Activated T-cell treated with anti-CD3 and anti-CD28 coated beads, Interleukin-2, amount 50 U/mL, for 72 hours (primary cell): ENCODE results near the gene ATOX1. TPM values are rescaled to one million over a fixed set of nuclear protein-coding genes. Genes with fewer than 3 reads are reported as not detected.

ENCODE experiments used
- ATAC-seq, 2 donors: fragments of 150-1000 bp; cut with Tn5 transposase; replicated peaks in 1 of 2; 2 replicates each; pipeline ENCODE4 v1.10.0; 2021; ENCODE audit warnings: moderate library complexity in 2 of 2, mild to moderate bottlenecking in 1 of 2
- DNase-seq, 2 donors: peaks; one replicate each; pipeline ENCODE4 v3.0.0; 2021 to 2022; ENCODE audit warnings: mixed read lengths in 1 of 2
- H3K27ac Mint-ChIP-seq: one replicate; pipeline ENCODE4 v1.8.0; 2022; ENCODE audit warnings: mild to moderate bottlenecking, moderate library complexity, mixed read lengths
- H3K27me3 Mint-ChIP-seq: one replicate; pipeline ENCODE4 v1.8.0; 2022; ENCODE audit warnings: low read depth, mixed read lengths
- H3K36me3 Mint-ChIP-seq, 2 donors: one replicate each; pipeline ENCODE4 v1.8.0; 2022; ENCODE audit warnings: mixed read lengths in 2 of 2, mild to moderate bottlenecking in 1 of 2; ENCODE audit not compliant: insufficient read depth in 2 of 2
- H3K4me1 Mint-ChIP-seq: one replicate; pipeline ENCODE4 v1.8.0; 2022; ENCODE audit warnings: low read depth, mixed read lengths
- H3K4me3 Mint-ChIP-seq, 2 donors: one replicate each; pipeline ENCODE4 v1.8.0; 2022; ENCODE audit warnings: mild to moderate bottlenecking in 2 of 2, mixed read lengths in 2 of 2, moderate library complexity in 2 of 2
- H3K9me3 Mint-ChIP-seq, 2 donors: one replicate each; pipeline ENCODE4 v1.8.0; 2022; ENCODE audit warnings: mixed read lengths in 2 of 2
- total RNA-seq, 2 donors: library from RNA; stranded (reverse); gene quantifications; one replicate each; pipeline ENCODE4 v1.2.3, GENCODE V29; 2022

The ATOX1 gene
- total RNA-seq, 2 donors from 2014 or later, result 56.1 to 68.0 TPM

- H3K4me3 Mint-ChIP-seq, result peak overlapping the region; percentile 70 to 93
Measured at GRCh38 chr5:151755383-151755782, 3.0 kb downstream of the ATOX1 start.

GRCh38 chr5:151751593-151751992 lies 6.8 kb downstream of the ATOX1 start:
- ATAC-seq (no peak), DNase-seq (no peak)
- H3K4me1 Mint-ChIP-seq, result peaks cover 61% of the 10 kb centered on the region
- no peaks in the 10 kb centered on the region for H3K9me3 Mint-ChIP-seq
- H3K27me3 Mint-ChIP-seq, result no peaks in the 10 kb centered on the region
- H3K36me3 Mint-ChIP-seq, result peaks cover 0 to 6% of the 10 kb centered on the region in 2 donors
- no peak overlapping the region for H3K4me3 Mint-ChIP-seq
- peak overlapping the region; percentile 27 for H3K27ac Mint-ChIP-seq

More at GRCh38 chr5:151755383-151755782, 3.0 kb downstream of the ATOX1 start:
- no peaks in the 10 kb centered on the region for H3K9me3 Mint-ChIP-seq
- no peak for ATAC-seq
- H3K27ac Mint-ChIP-seq, result peak overlapping the region; percentile 63
- H3K4me1 Mint-ChIP-seq, result peaks cover 63% of the 10 kb centered on the region
- peaks cover 0 to 6% of the 10 kb centered on the region in 2 donors for H3K36me3 Mint-ChIP-seq
- DNase-seq, result no peak
- H3K27me3 Mint-ChIP-seq, result no peaks in the 10 kb centered on the region

GRCh38 chr5:151751091-151751490 lies 7.3 kb downstream of the ATOX1 start:
- ATAC-seq, result peak; percentile 19 to 36
- DNase-seq, result no peak
- H3K27me3 Mint-ChIP-seq, result no peaks in the 10 kb centered on the region

GRCh38 chr5:151750121-151750520 lies 8.3 kb downstream of the ATOX1 start:
- DNase-seq (no peak), ATAC-seq (no peak)
- Mint-ChIP-seq H3K27me3 (no peaks in the 10 kb centered on the region), H3K9me3 (no peaks in the 10 kb centered on the region), H3K36me3 (peaks cover 3 to 6% of the 10 kb centered on the region in 2 donors), H3K4me1 (peaks cover 61% of the 10 kb centered on the region), H3K27ac (peak overlapping the region; percentile 92), H3K4me3 (peak overlapping the region; percentile 66 to 78)

More at GRCh38 chr5:151751091-151751490, 7.3 kb downstream of the ATOX1 start:
- H3K36me3 Mint-ChIP-seq, result peaks cover 0 to 6% of the 10 kb centered on the region in 2 donors
- H3K4me1 Mint-ChIP-seq, result peaks cover 61% of the 10 kb centered on the region
- H3K27ac Mint-ChIP-seq, result peak overlapping the region; percentile 27
- H3K9me3 Mint-ChIP-seq, result no peaks in the 10 kb centered on the region
- H3K4me3 Mint-ChIP-seq, result no peak overlapping the region

- Mint-ChIP-seq H3K36me3 (peaks cover 5% of the 10 kb centered on the region in 2 donors), H3K27me3 (no peaks in the 10 kb centered on the region), H3K4me3 (peak overlapping the region; percentile 35 to 66), H3K9me3 (no peaks in the 10 kb centered on the region), H3K27ac (peak overlapping the region; percentile 58), H3K4me1 (peaks cover 51% of the 10 kb centered on the region)
- peak; percentile 84 to 89 for ATAC-seq
- DNase-seq, result peak; percentile 60 to 72
Measured at GRCh38 chr5:151745071-151745705, 13.2 kb downstream of the ATOX1 start.

- no peaks in the 10 kb centered on the region for H3K9me3 Mint-ChIP-seq
- ATAC-seq (no peak), DNase-seq (no peak)
- H3K27ac Mint-ChIP-seq, result peak overlapping the region; percentile 24
- no peaks in the 10 kb centered on the region for H3K27me3 Mint-ChIP-seq
- peaks cover 35% of the 10 kb centered on the region for H3K4me1 Mint-ChIP-seq
- no peak overlapping the region for H3K4me3 Mint-ChIP-seq
- H3K36me3 Mint-ChIP-seq, result peaks cover 5% of the 10 kb centered on the region in 2 donors
Measured at GRCh38 chr5:151743530-151743929, 14.9 kb downstream of the ATOX1 start.

GRCh38 chr5:151742870-151743294 lies 15.5 kb downstream of the ATOX1 start:
- H3K36me3 Mint-ChIP-seq, result peaks cover 5% of the 10 kb centered on the region in 2 donors
- H3K9me3 Mint-ChIP-seq, result no peaks in the 10 kb centered on the region
- no peaks in the 10 kb centered on the region for H3K27me3 Mint-ChIP-seq
- peaks cover 34% of the 10 kb centered on the region for H3K4me1 Mint-ChIP-seq
- DNase-seq, result no peak
- no peak overlapping the region for H3K4me3 Mint-ChIP-seq
- no peak overlapping the region for H3K27ac Mint-ChIP-seq
- no peak for ATAC-seq

GRCh38 chr5:151741678-151742423 lies 16.6 kb downstream of the ATOX1 start:
- H3K4me3 Mint-ChIP-seq, result no peak overlapping the region
- no peak overlapping the region for H3K27ac Mint-ChIP-seq
- no peaks in the 10 kb centered on the region for H3K9me3 Mint-ChIP-seq
- peaks cover 32% of the 10 kb centered on the region for H3K4me1 Mint-ChIP-seq
- no peaks in the 10 kb centered on the region for H3K27me3 Mint-ChIP-seq
- peaks cover 5% of the 10 kb centered on the region in 2 donors for H3K36me3 Mint-ChIP-seq
- DNase-seq, result no peak
- no peak for ATAC-seq

GRCh38 chr5:151740958-151741373 lies 17.5 kb downstream of the ATOX1 start:
- Mint-ChIP-seq H3K27ac (no peak overlapping the region), H3K4me3 (no peak overlapping the region), H3K27me3 (no peaks in the 10 kb centered on the region), H3K4me1 (peaks cover 23% of the 10 kb centered on the region), H3K36me3 (peaks cover 5% of the 10 kb centered on the region in 2 donors), H3K9me3 (no peaks in the 10 kb centered on the region)
- ATAC-seq (no peak), DNase-seq (no peak)

GRCh38 chr5:151740336-151740942 lies 18.0 kb downstream of the ATOX1 start:
- no peak overlapping the region for H3K4me3 Mint-ChIP-seq
- no peaks in the 10 kb centered on the region for H3K27me3 Mint-ChIP-seq
- H3K9me3 Mint-ChIP-seq, result no peaks in the 10 kb centered on the region
- peaks cover 18% of the 10 kb centered on the region for H3K4me1 Mint-ChIP-seq
- DNase-seq (peak; percentile 51 to 56), ATAC-seq (peak; percentile 36 to 46)
- H3K27ac Mint-ChIP-seq, result no peak overlapping the region
- H3K36me3 Mint-ChIP-seq, result peaks cover 5% of the 10 kb centered on the region in 2 donors

GRCh38 chr5:151739939-151740335 lies 18.5 kb downstream of the ATOX1 start:
- Mint-ChIP-seq H3K9me3 (no peaks in the 10 kb centered on the region), H3K27ac (no peak overlapping the region), H3K4me3 (no peak overlapping the region), H3K27me3 (no peaks in the 10 kb centered on the region), H3K4me1 (peaks cover 13% of the 10 kb centered on the region), H3K36me3 (peaks cover 2 to 5% of the 10 kb centered on the region in 2 donors)
- ATAC-seq, result no peak
- no peak for DNase-seq

- H3K9me3 Mint-ChIP-seq, result no peaks in the 10 kb centered on the region
- no peaks in the 10 kb centered on the region for H3K27me3 Mint-ChIP-seq
- ATAC-seq (no peak), DNase-seq (no peak)
- no peak overlapping the region for H3K4me3 Mint-ChIP-seq
- peaks cover 2 to 8% of the 10 kb centered on the region in 2 donors for H3K36me3 Mint-ChIP-seq
- no peak overlapping the region for H3K27ac Mint-ChIP-seq
- peaks cover 7% of the 10 kb centered on the region for H3K4me1 Mint-ChIP-seq
Measured at GRCh38 chr5:151739395-151739794, 19.0 kb downstream of the ATOX1 start.
